GM12872 (cell line): ENCODE results near the gene UBALD2.

Experiments
- TF ChIP-seq, protein P1 (sequence below): IDR thresholded peaks from 3 replicates; pipeline ENCODE4 v1.5.1; 2011; ENCODE audit warnings: low read depth, mild to moderate bottlenecking, low read length, moderate library complexity; ENCODE audit not compliant: insufficient read depth

Gene UBALD2

DNA sequence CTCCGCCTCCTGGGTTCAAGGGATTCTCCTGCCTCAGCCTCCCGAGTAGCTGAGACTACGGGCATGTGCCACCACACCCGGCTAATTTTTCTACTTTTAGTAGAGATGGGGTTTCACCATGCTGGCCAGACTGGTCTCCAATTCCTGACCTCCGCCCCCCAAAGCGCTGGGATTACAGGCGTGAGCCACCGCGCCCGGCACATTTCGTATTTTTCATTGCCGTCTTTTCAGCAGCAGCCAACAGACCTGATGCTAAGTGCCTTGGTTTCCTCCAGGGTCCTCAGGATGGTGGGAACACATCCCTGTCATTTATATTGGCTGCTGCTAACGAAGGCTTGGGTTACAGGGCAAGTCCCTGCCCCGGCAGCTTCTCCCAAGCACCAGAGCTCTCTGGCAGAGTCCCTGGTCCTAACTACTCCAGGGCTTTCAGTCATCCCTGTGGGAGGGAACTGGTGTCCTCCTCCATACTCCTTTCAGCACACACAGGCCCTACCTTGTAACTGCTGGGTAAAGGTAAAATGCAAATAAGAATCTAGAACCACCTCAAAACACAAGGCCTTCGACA lies 23.4 kb upstream of the UBALD2 start:
- TF ChIP-seq, protein P1, sequence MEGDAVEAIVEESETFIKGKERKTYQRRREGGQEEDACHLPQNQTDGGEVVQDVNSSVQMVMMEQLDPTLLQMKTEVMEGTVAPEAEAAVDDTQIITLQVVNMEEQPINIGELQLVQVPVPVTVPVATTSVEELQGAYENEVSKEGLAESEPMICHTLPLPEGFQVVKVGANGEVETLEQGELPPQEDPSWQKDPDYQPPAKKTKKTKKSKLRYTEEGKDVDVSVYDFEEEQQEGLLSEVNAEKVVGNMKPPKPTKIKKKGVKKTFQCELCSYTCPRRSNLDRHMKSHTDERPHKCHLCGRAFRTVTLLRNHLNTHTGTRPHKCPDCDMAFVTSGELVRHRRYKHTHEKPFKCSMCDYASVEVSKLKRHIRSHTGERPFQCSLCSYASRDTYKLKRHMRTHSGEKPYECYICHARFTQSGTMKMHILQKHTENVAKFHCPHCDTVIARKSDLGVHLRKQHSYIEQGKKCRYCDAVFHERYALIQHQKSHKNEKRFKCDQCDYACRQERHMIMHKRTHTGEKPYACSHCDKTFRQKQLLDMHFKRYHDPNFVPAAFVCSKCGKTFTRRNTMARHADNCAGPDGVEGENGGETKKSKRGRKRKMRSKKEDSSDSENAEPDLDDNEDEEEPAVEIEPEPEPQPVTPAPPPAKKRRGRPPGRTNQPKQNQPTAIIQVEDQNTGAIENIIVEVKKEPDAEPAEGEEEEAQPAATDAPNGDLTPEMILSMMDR, result no peak

DNA sequence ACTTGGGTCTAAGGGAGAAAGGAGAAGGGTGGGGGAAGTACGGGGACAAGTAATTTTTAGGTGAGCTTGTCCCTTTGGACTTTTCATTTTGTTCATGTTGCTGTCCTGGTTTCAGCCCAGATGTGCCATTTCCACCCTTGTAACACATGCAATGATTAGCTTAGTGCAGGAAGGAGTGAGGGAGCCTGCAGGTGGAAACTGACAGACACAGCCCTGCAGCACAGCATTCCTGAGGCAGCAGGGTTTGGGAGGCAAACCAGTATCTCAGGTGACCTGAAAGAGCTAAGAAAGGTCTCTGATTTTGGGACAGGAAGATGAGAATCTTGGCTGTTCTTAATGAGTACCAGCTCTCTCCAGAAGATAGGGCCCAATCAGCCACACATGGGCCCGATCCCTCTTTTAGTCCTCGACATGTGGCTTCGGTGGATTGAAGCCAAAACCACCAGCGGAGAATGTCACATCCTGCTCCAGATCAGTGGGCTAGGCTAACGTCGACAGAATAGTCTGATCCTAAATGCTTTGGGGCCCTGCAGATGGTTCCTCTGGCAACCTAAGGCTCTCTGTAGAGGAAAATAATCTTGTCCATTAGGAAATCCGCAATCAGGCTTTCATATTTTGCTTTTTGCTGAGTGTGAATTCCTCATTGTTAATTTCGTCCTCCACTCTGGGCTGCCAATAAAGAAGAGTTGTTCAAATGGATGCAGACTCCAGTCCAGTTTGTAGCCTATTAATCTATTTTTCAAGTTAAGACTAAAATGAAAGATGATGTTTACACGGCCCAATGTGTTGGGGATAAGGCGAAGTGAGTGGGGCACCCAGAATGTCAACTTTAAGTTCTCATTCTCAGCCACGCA lies 21.1 kb upstream of the UBALD2 start:
- TF ChIP-seq, protein P1, result no peak

DNA sequence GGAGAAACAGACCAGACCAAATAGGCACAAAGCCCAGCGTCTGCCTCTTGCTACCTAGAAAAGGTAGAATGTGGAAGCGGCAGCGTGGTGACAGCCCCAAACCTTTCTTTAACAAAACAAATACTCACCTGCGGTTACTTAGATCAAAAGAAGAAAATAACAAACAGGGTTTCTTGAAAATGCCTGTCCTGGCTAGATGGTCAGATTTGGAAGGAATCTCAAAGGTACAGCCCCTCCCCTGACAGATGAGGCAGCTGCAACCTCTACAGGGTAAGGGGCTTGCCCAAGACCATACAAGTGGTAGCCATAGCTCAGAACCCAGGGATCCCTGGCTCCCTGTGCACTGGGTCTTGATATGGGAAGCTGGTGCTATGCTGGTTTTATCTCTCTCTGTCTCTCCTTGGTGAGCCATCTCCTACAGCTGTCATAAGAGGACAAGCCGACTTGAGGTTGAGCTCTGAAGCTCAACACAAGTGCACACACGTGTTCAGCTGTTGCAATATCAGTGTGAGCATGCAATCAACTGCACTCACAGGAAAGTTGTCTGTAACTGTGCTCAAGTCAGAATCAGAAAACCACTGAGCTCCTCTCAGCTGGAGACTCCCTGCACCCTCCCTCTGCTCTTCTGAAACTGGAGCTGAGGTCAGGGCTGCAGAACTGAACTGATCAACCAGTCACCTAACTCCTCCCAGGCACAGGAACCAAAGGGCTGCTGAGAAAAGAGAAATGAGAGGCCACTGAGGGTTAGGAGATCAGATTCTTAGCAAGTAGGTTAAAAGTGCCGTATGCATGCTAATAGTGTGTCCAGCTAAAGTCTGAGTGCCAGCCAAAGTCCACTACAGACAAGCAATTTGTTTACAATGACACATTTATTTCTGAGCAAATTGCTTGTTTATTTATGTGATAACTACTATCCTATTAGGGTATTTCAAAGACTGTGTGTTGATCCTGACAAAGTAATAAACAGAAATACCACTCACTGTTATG lies 18.8 kb upstream of the UBALD2 start:
- TF ChIP-seq, protein P1, result no peak

DNA sequence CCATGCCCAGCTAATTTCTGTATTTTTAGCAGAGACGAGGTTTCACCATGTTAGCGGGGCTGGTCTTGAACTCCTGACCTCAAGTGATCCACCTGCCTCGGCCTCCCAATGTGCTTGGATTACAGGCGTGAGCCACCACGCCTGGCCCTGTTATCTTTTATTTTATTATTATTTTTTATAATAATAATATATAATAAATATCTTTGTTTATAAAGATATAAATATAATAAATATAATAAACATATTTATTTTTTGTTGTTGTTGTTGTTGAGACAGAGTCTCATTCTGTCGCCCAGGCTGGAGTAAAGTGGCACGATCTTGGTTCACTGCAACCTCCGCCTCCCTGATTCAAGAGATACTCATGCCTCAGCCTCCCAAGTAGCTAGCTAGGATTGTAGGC lies 17.8 kb upstream of the UBALD2 start:
- TF ChIP-seq, protein P1, result no peak

DNA sequence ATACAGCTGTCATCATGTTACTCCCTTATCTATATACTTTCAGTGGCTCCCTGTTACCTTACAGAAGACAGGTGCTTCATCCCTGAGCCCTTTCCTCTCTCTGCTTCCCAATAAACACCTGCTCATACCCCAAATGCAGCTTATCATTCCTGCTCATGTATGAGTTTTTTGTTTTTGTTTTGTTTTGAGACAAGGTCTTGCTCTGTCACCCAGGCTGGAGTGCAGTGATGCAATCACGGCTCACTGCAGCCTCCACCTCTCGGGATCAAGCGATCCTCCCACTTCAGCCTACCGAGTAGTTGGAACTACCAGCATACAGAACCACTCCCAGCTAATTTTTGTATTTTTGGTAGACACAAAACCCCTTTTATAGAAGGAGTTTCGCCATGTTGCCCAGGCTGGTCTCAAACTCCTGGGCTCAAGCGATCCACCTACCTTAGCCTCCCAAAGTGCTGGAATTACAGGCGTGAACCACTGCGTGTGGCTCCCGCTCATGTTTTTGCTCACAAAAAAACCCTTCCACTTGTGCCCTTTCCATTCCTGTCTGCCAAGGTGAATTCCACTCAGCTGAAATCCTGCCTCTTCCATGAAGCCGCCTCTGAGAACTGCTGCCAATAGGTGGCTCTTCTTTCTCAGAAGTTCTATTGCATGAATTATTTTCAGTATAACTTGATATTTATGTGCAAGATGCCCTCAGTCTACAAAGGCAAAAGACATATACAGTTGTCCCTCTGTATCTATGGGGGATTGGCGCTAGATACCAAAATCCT lies 16.9 kb upstream of the UBALD2 start:
- TF ChIP-seq, protein P1, result no peak

DNA sequence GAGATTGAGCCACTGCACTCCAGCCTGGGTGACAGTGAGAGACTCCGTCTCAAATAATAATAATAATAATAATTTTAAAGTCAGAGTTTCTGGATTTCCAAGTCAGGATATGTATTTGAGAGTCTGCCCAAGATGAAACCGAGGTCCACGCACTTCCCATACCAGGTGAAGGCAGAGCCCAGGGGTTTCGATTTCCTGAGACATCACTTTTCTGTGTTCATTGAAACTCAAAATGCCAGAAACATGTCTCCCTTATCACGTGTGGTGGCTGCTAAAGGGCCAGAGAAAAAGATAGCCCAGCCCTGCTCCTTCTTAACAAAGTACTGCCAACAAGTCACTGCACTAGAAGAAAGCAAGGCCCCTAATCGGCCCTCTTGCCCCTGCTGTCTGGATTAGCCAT lies 15.0 kb upstream of the UBALD2 start:
- TF ChIP-seq, protein P1, result no peak
